GM19438 (cell line): ENCODE results near the gene SOCS3.

ENCODE experiments used
- ATAC-seq: cut with Tn5 transposase; IDR thresholded peaks from one replicate; pipeline ENCODE4 v1.9.1; 2021; ENCODE audit warnings: low read depth; ENCODE audit not compliant: unreplicated experiment

Gene SOCS3

GRCh38 chr17:78368854-78369495 is 9.1 kb upstream of the SOCS3 start:
- ATAC-seq = no peak

DNA sequence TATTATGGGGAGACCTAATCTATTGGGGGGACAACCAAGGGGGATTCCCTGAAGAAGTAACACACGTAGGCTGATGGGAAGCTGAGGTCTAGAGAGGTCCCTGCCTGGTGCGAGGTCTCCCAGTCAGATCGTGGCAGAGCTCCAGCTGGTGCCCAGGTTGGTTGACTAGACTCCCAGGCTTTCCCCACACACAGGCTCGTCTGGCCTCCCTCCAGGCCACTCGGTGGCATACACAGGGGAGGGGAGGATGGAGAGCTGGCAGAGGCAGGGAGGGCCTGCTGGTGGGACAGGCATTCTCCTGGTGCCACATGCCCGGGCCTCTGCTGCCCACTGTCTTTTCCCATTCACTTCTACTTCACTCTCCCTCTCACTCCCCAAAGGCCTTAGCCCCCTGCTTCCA is 8.5 kb upstream of the SOCS3 start:
- ATAC-seq = no peak

GRCh38 chr17:78367193-78367592 is 7.3 kb upstream of the SOCS3 start:
- no peak for ATAC-seq

DNA sequence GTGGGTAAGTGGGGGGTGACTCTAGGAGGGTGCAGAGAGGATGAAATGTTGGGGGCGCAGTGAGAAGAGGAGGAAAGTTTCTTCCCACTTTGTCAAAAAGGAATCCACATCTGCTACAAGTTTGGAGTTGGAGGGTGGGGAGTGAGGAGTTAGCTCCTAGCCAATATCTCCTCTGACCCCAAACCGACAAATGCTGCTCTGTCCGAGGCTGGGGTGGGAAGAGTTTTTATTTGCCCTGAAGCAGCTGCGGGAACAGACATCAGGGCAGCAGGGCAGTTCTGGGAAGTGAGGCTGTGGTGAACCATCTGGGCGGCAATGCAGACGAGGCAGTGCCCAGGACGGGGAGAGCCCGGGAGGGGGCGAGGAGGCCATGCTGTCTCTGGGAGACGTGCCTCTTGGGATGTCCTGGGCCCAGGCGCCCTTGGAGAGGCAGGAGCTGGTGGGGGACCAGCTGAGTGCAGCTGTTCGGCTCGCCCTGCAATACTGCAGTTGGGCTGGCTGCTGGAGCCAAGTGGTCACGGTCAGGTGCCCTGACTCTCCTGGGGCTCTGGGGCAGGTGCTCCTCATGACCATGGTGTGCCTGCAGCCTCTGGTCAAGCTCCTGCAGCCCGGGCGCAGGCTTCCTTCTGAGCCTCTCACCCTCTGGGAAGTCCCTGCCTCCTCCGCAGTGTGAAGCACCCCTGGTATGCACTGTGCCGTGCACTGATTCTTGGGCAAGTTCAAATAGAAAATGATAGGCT is 6.4 kb upstream of the SOCS3 start:
- no peak for ATAC-seq

DNA sequence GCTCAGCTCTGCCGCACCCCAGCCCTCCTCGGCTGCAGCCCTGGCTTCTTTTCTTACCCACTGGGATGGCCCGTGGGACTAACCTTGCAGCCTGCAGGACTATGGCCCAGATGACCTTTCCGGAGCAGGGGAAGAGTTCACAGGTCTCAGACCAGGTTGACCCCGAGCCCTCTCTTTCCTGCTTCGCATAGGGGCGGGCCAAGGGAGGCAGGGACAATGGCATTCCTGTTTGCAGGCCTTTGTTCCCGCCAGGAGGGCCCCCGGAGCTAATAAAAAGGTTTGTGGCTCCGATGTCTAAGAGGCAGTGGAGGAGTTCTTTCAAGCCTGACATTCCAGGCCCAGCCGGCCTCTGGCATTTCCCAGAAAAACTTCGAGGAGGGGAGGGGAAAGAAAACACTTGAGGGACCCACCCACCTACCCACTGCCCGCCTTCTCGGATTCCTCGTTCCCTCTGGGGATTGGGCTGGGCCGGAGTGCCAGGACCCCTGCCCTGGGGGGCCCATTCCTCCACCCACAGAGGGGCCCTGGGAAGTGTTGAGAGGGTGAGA is 5.8 kb upstream of the SOCS3 start:
- ATAC-seq = no peak

DNA sequence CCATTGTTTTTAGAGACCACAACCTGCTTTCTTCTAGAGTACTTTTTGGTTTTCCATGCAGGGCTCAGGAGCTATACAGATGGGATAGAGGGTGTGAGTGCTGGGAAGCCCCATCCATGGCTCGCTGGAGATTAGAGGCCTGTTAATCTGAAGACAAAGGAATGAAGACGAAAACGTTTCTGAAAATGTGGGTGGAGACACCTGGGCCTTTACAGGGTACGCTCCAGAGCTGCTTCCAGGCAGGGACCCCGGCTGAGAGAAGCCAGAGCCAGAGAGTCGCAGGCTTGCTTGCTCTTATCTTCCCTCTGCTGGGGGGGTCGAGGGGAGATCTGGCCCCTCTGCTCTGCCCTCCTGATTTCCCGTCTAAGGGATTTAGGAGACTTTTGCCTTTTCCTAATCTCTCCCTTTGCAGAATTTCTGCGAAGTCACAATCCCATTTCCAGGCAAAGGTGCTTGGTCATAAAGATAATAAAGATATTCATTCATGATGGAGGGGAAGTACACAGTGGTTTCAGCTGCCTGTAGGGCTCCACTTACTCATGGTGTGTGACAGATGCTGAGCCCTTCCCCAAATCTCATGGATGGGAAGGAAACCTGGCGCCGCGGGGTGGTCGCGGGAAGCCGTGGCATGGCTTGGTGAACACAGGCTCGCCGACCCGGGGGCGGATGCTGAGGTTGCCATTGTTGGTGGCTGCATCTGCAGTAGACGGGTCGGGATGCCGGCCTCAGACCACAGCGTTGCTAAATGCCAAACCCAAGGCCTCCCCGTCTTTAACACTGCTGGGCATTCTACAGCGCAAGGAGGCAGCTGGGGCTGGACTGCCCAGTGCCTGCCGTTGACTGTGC is 4.8 kb upstream of the SOCS3 start:
- ATAC-seq = no peak

- ATAC-seq = no peak
These were observed 2.8 kb upstream of the SOCS3 start for GRCh38 chr17:78362671-78363070.

- ATAC-seq = no peak
These were observed 2.4 kb upstream of the SOCS3 start for GRCh38 chr17:78362232-78362631.

DNA sequence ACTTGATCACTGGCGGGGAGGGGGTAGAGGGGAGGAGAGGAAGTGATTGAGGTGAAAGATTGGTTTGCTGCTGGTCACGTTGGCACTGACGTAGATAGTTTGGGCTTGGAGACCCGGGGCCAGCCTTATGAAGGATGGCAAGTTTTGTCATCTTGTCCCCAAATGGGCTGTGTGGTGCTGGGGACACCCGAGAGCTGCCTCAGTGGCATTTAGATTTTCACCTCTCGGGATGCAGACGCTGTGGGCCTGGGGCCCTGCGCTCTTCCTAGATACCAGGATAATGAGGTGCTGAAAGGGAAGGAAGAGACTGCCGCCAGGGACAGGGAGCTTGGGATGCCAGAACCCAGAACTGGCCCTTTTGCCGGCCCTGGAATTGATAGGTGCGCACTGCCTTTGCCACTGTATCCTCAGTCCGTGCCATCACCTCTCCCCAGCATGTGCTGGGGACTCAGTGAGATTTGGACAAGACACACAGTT is 1.4 kb upstream of the SOCS3 start:
- ATAC-seq = no peak

DNA sequence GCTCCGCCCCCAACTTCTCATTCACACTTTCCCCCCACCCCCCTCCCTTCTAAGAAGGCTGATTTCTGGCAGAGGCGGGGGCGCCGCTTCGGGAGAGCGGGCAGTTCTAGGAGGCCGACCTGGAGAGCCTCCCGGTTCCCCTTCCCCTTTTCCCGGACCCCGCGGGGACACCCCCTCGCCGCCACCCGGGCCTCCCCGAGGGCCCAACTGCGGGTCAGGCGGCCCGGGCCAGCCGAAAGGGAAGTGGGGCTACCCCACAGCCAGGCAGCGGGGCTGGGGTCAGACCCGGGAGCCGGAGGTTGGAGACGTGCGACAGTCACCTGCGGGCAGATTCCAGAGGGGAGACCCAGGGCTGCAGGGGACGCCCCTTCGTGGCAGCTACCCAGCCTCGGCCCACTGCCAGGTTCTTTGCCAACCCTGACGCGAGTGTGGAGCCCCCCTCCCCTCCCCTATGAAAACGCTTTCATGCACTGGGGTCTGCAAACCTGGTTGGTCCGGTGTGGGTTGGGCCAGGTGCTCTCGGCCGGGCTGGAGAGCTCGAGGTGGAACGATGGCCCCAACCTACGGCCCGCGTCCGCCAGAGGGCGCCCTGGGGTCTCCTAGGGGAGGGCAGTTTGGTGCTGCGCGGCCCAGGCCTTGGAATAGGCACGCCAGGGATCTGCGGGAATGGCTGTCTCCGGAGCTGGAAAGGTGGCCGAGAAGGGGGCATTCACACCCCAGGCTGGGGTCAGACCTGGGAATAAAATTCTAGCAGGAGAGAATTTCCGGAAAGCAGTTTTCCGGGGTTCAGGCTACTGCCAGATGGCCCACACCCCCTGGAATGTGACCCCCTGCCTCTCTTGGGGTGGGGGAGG is 721 bp upstream of the SOCS3 start:
- ATAC-seq = no peak

GRCh38 chr17:78359321-78359996 is 418 bp downstream of the SOCS3 start:
- ATAC-seq = no peak

- ATAC-seq = no peak
These were observed 1.1 kb downstream of the SOCS3 start for GRCh38 chr17:78358538-78359320.

DNA sequence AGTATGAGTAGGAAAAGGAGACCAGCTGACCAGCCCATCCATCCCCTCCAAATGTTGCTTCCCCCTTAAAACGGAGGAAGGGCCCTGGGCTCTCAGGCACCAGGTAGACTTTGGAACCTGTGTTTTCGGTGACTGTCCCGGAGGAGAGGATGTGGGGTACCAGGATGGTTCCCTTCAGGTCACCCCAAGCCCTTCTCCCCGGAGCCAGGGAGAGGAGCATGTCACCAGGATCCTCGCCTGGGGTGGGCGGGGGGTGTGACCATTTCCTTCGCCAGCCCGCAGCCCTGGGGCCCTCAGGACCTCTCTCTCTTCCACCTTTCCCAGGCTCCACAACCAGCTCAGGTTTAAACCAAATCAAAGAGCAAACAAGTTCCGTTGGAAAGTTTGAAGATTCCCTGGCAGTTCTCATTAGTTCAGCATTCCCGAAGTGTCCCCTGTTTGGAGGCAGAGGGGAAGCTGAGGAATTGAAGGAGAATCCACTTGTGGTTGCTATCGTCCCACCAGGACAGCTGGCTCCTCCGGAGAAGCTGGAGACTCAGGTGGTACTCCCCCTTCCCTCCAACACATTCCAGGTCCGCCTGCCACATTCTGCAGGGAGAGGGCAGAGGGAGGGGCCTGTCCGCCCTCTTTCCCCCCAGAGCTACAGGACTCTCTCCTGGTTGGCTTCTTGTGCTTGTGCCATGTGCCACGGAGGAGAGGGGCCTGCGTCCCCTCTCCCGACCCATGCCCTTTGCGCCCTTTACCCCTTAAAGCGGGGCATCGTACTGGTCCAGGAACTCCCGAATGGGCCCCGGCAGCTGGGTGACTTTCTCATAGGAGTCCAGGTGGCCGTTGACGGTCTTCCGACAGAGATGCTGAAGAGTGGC is 2.0 kb downstream of the SOCS3 start:
- ATAC-seq = no peak

DNA sequence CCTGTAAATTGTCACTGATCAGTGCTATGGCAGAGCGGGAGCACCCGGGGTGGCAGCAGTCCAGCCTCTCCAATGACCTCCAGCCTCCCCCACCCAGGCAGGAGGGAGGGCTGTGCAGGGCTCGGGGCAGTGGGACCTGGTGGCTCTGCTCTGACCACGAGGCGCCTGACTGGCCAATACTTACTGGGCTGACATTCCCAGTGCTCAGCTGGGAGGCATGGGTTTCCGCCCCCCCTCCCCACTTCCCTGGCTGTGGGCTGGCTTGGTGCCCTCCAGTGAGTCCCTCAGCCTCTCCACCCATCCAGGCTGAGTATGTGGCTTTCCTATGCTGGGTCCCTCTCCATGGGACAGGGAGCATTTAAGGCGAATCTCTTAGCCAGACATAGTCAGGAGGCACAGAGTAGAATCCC is 2.7 kb downstream of the SOCS3 start:
- ATAC-seq = no peak

DNA sequence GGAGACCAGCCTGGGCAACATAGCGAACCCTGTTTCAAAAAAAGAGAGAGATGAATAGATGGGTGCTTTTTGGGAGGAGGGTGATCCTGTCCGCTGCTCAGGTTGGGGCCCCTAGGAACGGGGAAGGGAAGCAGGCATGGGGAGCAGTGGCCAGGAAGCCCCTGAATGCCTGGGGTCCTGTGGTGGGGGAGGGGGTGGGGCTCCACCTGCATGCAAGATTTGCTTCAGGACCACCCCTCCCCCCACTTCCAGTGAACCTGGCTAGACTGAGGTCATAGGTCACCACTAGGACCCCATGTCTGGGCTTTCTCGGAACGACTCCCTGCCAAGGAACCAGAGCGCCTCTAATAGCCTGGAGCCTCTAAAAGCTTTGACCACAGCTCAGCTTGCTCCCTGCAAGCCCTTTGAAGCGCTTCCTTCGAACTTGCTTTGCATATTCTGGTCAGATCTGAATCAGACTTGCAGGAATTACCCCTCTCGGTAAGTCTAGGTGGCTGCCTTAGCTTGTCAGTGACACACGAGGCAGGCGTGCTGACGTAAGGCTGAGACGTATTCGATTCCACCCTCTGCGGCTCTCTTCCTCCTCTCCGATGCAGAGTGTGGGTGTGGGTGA is 3.7 kb downstream of the SOCS3 start:
- peak; percentile 55 for ATAC-seq

DNA sequence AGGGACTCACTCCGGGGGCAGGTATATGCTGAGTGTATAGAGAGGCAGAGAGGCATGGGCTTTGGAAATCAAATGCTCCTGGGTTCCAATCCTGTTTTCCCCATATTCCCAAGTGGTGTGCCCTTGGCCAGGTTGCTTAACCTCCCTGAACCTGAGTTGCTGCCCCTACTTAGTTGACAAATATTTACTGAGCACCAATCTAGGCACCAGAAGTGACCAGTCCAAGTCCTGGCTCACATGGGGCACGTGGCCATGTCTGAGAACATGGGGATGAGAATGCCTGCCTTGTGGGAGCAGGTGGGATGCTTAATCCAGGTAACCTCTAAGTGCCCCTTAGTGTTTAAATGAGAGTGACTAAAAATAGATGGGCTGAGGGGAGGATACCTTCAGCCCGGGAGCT is 4.2 kb downstream of the SOCS3 start:
- no peak for ATAC-seq

GRCh38 chr17:78355045-78355641 is 4.7 kb downstream of the SOCS3 start:
- no peak for ATAC-seq
